GM10266 (cell line): ENCODE data around the gene IL22.

ENCODE experiments used
- DNase-seq: peaks from one replicate; pipeline ENCODE4 v3.0.0; 2012; ENCODE audit errors: extremely low spot score
- CTCF ChIP-seq: IDR thresholded peaks from 2 replicates; pipeline ENCODE4 v1.5.1; 2012; ENCODE audit warnings: mild to moderate bottlenecking, low read depth; ENCODE audit not compliant: control insufficient read depth, insufficient read depth; ENCODE audit errors: missing control alignments

Gene IL22

GRCh38 chr12:68287106-68287505 lies 33.7 kb upstream of the IL22 start:
- TF ChIP-seq CTCF = no peak
- DNase-seq = no peak

- TF ChIP-seq CTCF = no peak
- no peak for DNase-seq
Observed at GRCh38 chr12:68286396-68286795, 33.0 kb upstream of the IL22 start.

DNA sequence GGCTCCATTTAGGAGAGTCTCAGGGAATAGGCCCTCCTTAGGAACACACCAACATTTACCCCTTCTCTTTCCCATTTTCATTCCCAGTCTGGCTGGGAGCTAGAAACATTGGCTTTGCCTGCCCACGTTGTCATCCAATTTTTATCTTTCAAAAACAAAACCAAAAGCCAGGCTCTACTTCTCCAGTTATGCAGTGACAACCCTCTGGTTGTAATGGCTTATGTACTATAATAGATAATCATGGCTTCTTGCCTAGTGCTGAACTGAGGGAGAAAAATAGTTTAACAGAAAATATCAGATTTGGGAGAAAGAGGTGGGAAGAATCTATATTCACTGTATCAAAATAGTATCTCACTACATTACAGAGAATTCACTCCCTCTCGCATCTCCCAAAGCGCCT lies 32.1 kb upstream of the IL22 start:
- no peak for DNase-seq
- no peak for TF ChIP-seq CTCF

GRCh38 chr12:68281322-68282077 lies 28.1 kb upstream of the IL22 start:
- DNase-seq = no peak
- no peak for TF ChIP-seq CTCF

DNA sequence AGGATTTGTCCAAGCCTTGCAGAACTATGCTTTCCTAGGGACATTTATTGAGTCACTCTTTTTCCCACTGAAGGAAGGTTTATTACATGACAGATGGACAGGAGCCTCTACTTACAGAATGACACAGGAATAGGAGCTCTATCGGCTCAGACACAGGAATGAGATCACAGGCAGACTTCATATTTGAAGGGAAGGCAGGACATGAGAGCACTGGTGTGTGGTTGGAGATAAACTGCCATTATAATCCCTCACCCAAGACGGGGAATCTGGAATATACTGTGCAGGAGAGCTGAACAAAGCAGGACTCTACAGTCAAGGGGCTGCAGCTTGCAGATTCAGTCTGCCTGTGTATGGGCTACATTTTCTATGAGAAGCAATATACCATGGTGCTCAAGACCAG lies 26.8 kb upstream of the IL22 start:
- DNase-seq = no peak
- TF ChIP-seq CTCF = no peak

DNA sequence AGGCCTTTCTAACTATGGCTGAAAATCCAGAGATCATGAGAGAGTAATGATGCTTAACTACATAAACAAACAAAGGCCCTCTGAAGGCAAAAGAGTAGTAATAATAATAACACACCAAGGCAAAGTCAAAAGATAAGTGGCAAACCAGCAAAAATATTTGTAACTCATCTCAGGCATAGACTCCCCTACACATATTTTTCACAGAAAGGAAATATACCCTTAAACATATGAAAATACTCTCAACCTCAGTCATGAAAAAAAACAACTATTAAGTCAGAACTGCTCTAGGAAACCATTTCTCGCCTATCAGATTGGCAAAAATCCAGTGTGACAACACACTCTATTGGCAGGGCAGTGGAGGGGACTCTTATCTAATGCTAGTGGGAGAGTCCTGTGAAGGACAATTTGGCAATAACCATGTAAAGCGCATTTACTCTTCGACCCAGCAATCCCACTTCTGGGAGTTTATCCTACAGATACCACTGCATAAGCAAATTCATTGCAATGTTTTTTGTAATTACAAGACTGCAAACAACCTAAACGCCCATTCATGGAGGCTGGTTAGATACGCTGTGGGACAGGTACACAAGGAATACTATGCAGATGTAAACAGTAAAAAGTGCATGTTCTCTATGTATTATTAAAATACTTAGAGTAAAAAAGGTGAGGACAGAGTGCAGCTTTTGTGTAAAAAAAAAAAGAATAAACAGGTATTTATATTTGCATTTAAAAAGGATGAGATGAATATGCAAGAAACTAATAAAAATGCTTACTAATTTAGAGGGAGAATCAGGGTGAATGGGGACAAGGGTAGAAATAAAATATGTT lies 26.0 kb upstream of the IL22 start:
- DNase-seq = no peak
- TF ChIP-seq CTCF = no peak

DNA sequence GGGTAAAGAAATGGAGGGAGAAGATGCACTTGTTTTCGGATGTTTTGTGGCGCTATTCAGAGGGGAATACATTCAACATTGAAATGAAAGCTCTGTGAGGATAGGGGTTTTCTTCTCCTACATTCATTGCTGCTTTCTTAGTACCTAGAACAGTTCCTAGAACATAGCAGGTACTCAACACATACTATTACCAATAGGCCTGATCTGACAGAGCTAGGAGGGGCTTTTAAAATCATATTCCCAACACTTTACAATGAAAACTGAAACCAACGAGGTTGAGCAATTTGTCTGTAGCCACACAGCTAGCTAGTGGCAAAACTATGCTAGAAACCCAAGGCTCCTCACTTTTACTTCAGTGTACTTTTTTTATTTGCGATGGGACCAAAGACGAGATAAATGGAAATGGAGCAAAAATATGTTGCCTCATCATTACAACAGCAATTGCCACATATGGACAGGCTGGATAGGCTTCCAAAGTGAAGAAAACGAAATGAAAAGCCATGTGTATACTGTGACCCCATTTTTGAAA lies 23.1 kb upstream of the IL22 start:
- no peak for DNase-seq
- no peak for TF ChIP-seq CTCF
